SK-N-SH (cell line): ENCODE results near the gene UGP2. TPM values are rescaled to one million over a fixed set of nuclear protein-coding genes. Genes with fewer than 3 reads are reported as not detected.

Experiments used
- CTCF ChIA-PET: fragments of 300-600, 350-600 bp; formaldehyde crosslinking; extraction: SDS; loops from one replicate; lab custom pipeline; 2021; lab: Yijun Ruan, JAX
- POLR2A ChIA-PET: fragments of 350-600 bp; sonication (Branson Sonifier 250); formaldehyde crosslinking; extraction: SDS; loops from one replicate; lab custom pipeline; 2020; ENCODE audit warnings: antibody characterized with exemption, inconsistent platforms; lab: Yijun Ruan, JAX
- DNase-seq: peaks from one replicate; pipeline ENCODE4 v3.0.0; 2012
- H2AFZ ChIP-seq: fragments of 200-600 bp; sonication (generic); 2 replicates; pipeline ENCODE4 v1.8.1; 2016; ENCODE audit warnings: antibody characterized with exemption, mild to moderate bottlenecking, low read depth
- H3F3A ChIP-seq: fragments of 200-600 bp; sonication (generic); replicated peaks from 2 replicates; pipeline ENCODE3; 2016; ENCODE audit warnings: antibody characterized with exemption, mild to moderate bottlenecking; ENCODE audit not compliant: insufficient read depth
- H3K27ac ChIP-seq, 2 experiments: fragments of 200-500 bp in 1 of 2; fragments of 200-600 bp in 1 of 2; sonication (Bioruptor generic) in 1 of 2; sonication (generic), shearing (Covaris generic) in 1 of 2; 2 replicates each; pipeline versions ENCODE4 v1.5.1 to v1.6.1; 2014 to 2016; ENCODE audit warnings: low read depth in 2 of 2, inconsistent platforms in 1 of 2, low read length in 1 of 2, mild to moderate bottlenecking in 1 of 2, mixed read lengths in 1 of 2
- H3K27me3 ChIP-seq: fragments of 200-600 bp; sonication (generic), shearing (Covaris generic); 2 replicates; pipeline ENCODE4 v1.6.1; 2016; ENCODE audit warnings: mixed run types; ENCODE audit not compliant: insufficient read depth
- H3K36me3 ChIP-seq, 2 experiments: fragments of 200-500 bp in 1 of 2; fragments of 200-600 bp in 1 of 2; sonication (Bioruptor generic) in 1 of 2; sonication (generic) in 1 of 2; replicated peaks in 1 of 2; 2 replicates each; pipeline versions ENCODE3 to v1.5.1; 2014 to 2016; ENCODE audit warnings: low read length in 1 of 2, mild to moderate bottlenecking in 1 of 2; ENCODE audit not compliant: insufficient read depth in 2 of 2, control insufficient read depth in 1 of 2
- H3K4me1 ChIP-seq, 2 experiments: fragments of 200-500 bp in 1 of 2; fragments of 200-600 bp in 1 of 2; sonication (Bioruptor generic) in 1 of 2; sonication (generic), shearing (Covaris generic) in 1 of 2; 2 replicates each; pipeline versions ENCODE4 v1.5.1 to v1.6.1; 2014 to 2016; ENCODE audit warnings: low read depth in 1 of 2, low read length in 1 of 2, mixed run types in 1 of 2; ENCODE audit not compliant: insufficient read depth in 2 of 2, control insufficient read depth in 1 of 2
- H3K4me2 ChIP-seq: fragments of 200-600 bp; sonication (generic), shearing (Covaris generic); 2 replicates; pipeline ENCODE4 v1.6.1; 2017; ENCODE audit warnings: mixed run types
- H3K4me3 ChIP-seq, 2 experiments: fragments of 200-500 bp in 1 of 2; fragments of 200-600 bp in 1 of 2; sonication (Bioruptor generic) in 1 of 2; sonication (generic), shearing (Covaris generic) in 1 of 2; 2 replicates each; pipeline versions ENCODE4 v1.5.1 to v1.8.1; 2014 to 2016; ENCODE audit warnings: low read depth in 2 of 2, inconsistent platforms in 1 of 2, low read length in 1 of 2, mild to moderate bottlenecking in 1 of 2, mixed read lengths in 1 of 2, moderate library complexity in 1 of 2
- H3K79me2 ChIP-seq: fragments of 200-600 bp; sonication (generic); 2 replicates; pipeline ENCODE4 v1.8.1; 2017; ENCODE audit warnings: mild to moderate bottlenecking; ENCODE audit not compliant: insufficient read depth
- H3K9ac ChIP-seq: fragments of 200-600 bp; sonication (generic); 2 replicates; pipeline ENCODE4 v1.6.1; 2017; ENCODE audit warnings: mixed run types
- H3K9me2 ChIP-seq: fragments of 200-600 bp; sonication (generic); 2 replicates; pipeline ENCODE4 v1.6.1; 2017; ENCODE audit warnings: mixed run types
- H3K9me3 ChIP-seq: fragments of 200-600 bp; sonication (generic); 2 replicates; pipeline ENCODE4 v1.6.1; 2017; ENCODE audit warnings: mixed run types, mild to moderate bottlenecking, moderate library complexity
- H4K20me1 ChIP-seq: fragments of 200-600 bp; sonication (generic); 2 replicates; pipeline ENCODE4 v1.6.1; 2017; ENCODE audit warnings: mild to moderate bottlenecking, mixed run types; ENCODE audit not compliant: insufficient read depth
- CHD2 ChIP-seq: fragments of 150-350 bp; IDR thresholded peaks from 2 replicates; pipeline ENCODE4 v1.6.1; 2018; ENCODE audit warnings: low read length; ENCODE audit not compliant: partially characterized antibody
- EP300 ChIP-seq, 2 experiments: IDR thresholded peaks; 2 replicates each; pipeline versions ENCODE4 v1.4.0 to v1.6.1; 2012; ENCODE audit warnings: borderline replicate concordance in 1 of 2, low read depth in 1 of 2, low read length in 1 of 2
- EZH2phosphoT487 ChIP-seq: fragments of 200-600 bp; sonication (generic); IDR thresholded peaks from 2 replicates; pipeline ENCODE4 v1.6.1; 2017; ENCODE audit warnings: low read depth, mixed run types, mild to moderate bottlenecking, antibody characterized with exemption, moderate library complexity, borderline replicate concordance
- FOSL2 ChIP-seq: IDR thresholded peaks from 2 replicates; pipeline ENCODE4 v1.4.0; 2012; ENCODE audit warnings: low read depth, mild to moderate bottlenecking, moderate library complexity, borderline replicate concordance
- GABPA ChIP-seq: IDR thresholded peaks from 2 replicates; pipeline ENCODE4 v1.4.0; 2012; ENCODE audit warnings: low read depth, mild to moderate bottlenecking
- GATA2 ChIP-seq: sonication (generic); formaldehyde crosslinking; IDR thresholded peaks from 2 replicates; pipeline ENCODE4 v1.5.0; 2020; ENCODE audit warnings: mild to moderate bottlenecking, missing genetic modification reagents
- JUND ChIP-seq: IDR thresholded peaks from 2 replicates; pipeline ENCODE4 v1.4.0; 2012
- NFIC ChIP-seq: IDR thresholded peaks from 2 replicates; pipeline ENCODE4 v1.4.0; 2012; ENCODE audit warnings: borderline replicate concordance
- PBX3 ChIP-seq: IDR thresholded peaks from 2 replicates; pipeline ENCODE4; 2012
- RAD21 ChIP-seq: IDR thresholded peaks from 2 replicates; pipeline ENCODE4 v1.6.1; 2012; ENCODE audit warnings: mild to moderate bottlenecking, low read length
- SIN3A ChIP-seq: IDR thresholded peaks from 2 replicates; pipeline ENCODE4 v1.6.1; 2012; ENCODE audit warnings: low read depth, mild to moderate bottlenecking, low read length, moderate library complexity, borderline replicate concordance
- SMC3 ChIP-seq: IDR thresholded peaks from 2 replicates; pipeline ENCODE4 v1.6.1; 2012; ENCODE audit warnings: low read depth, low read length, improper control_type of control experiment
- TCF12 ChIP-seq: IDR thresholded peaks from 2 replicates; pipeline ENCODE4 v1.4.0; 2012
- TEAD4 ChIP-seq: IDR thresholded peaks from 2 replicates; pipeline ENCODE4 v1.4.0; 2012; ENCODE audit warnings: mild to moderate bottlenecking, borderline replicate concordance; ENCODE audit not compliant: insufficient read depth
- USF2 ChIP-seq: fragments of 150-350 bp; IDR thresholded peaks from 2 replicates; pipeline ENCODE4 v1.6.1; 2017; ENCODE audit warnings: antibody characterized with exemption, low read length, low read depth, borderline replicate concordance
- polyA plus RNA-seq, 3 experiments: library from polyadenylated mRNA; depleted of rRNA; stranded (reverse); fragments of >200 nt; gene quantifications; 2 replicates each; pipeline ENCODE4 v1.2.3, GENCODE V29; 2012
- TF ChIP-seq, protein P1 (sequence below): fragments of 150-350 bp; IDR thresholded peaks from 2 replicates; pipeline ENCODE4 v1.6.1; 2016; ENCODE audit warnings: mild to moderate bottlenecking, low read depth, low read length
- TF ChIP-seq, protein P2 (sequence below): IDR thresholded peaks from 2 replicates; pipeline ENCODE4 v1.6.1; 2012; ENCODE audit warnings: mild to moderate bottlenecking, low read depth, low read length, moderate library complexity

The UGP2 gene
- polyA plus RNA-seq, 1 of the 3 experiments (the other 2 are of a cell fraction) = 30.1 TPM

DNA sequence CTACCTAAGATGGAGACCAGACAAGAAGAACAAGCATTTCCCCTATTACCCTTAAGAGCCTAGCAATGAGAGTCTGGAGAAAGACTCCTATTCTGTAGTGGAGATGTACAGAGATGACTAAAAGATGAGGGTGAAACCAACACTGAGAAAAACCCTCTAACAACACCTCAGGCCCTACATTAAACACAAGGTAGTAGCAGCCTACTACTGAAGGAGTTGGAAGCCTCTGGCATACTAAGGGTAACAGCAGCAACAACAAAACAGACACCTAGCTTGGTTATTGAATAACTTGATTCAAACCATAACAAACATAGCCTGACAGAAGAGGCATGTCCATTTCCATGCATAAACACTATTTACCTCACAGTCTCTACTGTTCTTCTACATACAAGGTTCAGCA, 60.5 kb downstream of the UGP2 start:
- Histone ChIP-seq H3K9me2 (no peaks in the 10 kb centered on the region), H3K27me3 (no peaks in the 10 kb centered on the region), H3K9ac (no peak overlapping the region), H3F3A (peaks cover 17% of the 10 kb centered on the region), H4K20me1 (no peaks in the 10 kb centered on the region), H2AFZ (no peak overlapping the region), H3K4me1 (no peaks in the 10 kb centered on the region), H3K4me2 (no peak overlapping the region), H3K9me3 (peaks cover 24% of the 10 kb centered on the region), H3K27ac (no peak overlapping the region), H3K4me3 (no peak overlapping the region), H3K79me2 (0 out of 2 replicates have a peak, but pooled peaks cover 3% of the 10 kb centered on the region), H3K36me3 (peaks cover 42 to 95% of the 10 kb centered on the region in 2 experiments)
- POLR2A ChIA-PET = no interaction called here
- DNase-seq = no peak
- TF ChIP-seq JUND (no peak), USF2 (no peak), GABPA (no peak), SMC3 (no peak), TCF12 (no peak), SIN3A (no peak), TEAD4 (no peak), PBX3 (no peak), GATA2 (CRISPR knock-in tag) (no peak), CHD2 (no peak), RAD21 (no peak), NFIC (no peak), EZH2phosphoT487 (no peak), FOSL2 (no peak), EP300 (IDR thresholded peaks at IDR 0.05; ENCODE audit: borderline replicate concordance in 1 of 2, low read depth in 1 of 2, low read length in 1 of 2) (no peak)
- TF ChIP-seq, protein P1, sequence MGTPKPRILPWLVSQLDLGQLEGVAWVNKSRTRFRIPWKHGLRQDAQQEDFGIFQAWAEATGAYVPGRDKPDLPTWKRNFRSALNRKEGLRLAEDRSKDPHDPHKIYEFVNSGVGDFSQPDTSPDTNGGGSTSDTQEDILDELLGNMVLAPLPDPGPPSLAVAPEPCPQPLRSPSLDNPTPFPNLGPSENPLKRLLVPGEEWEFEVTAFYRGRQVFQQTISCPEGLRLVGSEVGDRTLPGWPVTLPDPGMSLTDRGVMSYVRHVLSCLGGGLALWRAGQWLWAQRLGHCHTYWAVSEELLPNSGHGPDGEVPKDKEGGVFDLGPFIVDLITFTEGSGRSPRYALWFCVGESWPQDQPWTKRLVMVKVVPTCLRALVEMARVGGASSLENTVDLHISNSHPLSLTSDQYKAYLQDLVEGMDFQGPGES = no peak
- TF ChIP-seq, protein P2, sequence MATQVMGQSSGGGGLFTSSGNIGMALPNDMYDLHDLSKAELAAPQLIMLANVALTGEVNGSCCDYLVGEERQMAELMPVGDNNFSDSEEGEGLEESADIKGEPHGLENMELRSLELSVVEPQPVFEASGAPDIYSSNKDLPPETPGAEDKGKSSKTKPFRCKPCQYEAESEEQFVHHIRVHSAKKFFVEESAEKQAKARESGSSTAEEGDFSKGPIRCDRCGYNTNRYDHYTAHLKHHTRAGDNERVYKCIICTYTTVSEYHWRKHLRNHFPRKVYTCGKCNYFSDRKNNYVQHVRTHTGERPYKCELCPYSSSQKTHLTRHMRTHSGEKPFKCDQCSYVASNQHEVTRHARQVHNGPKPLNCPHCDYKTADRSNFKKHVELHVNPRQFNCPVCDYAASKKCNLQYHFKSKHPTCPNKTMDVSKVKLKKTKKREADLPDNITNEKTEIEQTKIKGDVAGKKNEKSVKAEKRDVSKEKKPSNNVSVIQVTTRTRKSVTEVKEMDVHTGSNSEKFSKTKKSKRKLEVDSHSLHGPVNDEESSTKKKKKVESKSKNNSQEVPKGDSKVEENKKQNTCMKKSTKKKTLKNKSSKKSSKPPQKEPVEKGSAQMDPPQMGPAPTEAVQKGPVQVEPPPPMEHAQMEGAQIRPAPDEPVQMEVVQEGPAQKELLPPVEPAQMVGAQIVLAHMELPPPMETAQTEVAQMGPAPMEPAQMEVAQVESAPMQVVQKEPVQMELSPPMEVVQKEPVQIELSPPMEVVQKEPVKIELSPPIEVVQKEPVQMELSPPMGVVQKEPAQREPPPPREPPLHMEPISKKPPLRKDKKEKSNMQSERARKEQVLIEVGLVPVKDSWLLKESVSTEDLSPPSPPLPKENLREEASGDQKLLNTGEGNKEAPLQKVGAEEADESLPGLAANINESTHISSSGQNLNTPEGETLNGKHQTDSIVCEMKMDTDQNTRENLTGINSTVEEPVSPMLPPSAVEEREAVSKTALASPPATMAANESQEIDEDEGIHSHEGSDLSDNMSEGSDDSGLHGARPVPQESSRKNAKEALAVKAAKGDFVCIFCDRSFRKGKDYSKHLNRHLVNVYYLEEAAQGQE = no peak
- CTCF ChIA-PET = no interaction called here
